T47D (cell line): ENCODE results near the gene FCHO1.
"Not testable (repeated sequence)": the region's sequence is repeated elsewhere in the genome, so short reads cannot be mapped to it uniquely, and the experiment has no call there.

ENCODE experiments used
- DNase-seq, 2 experiments: peaks; one replicate each; pipeline versions ENCODE4 v3.0.0 to v3.0.0-alpha.2; 2011 to 2012; ENCODE audit warnings: low read depth in 1 of 2, low spot score in 1 of 2
- JUND ChIP-seq: IDR thresholded peaks from 2 replicates; pipeline ENCODE4 v1.6.1; 2012; ENCODE audit warnings: low read depth
- in situ Hi-C: cut with HindIII; loops from 2 replicates; pipeline ENCODE4 v1.10.0; 2016; ENCODE audit warnings: low sequenced_read_pairs, low pct_unique_long_range_greater_than_20kb

FCHO1 gene

DNA sequence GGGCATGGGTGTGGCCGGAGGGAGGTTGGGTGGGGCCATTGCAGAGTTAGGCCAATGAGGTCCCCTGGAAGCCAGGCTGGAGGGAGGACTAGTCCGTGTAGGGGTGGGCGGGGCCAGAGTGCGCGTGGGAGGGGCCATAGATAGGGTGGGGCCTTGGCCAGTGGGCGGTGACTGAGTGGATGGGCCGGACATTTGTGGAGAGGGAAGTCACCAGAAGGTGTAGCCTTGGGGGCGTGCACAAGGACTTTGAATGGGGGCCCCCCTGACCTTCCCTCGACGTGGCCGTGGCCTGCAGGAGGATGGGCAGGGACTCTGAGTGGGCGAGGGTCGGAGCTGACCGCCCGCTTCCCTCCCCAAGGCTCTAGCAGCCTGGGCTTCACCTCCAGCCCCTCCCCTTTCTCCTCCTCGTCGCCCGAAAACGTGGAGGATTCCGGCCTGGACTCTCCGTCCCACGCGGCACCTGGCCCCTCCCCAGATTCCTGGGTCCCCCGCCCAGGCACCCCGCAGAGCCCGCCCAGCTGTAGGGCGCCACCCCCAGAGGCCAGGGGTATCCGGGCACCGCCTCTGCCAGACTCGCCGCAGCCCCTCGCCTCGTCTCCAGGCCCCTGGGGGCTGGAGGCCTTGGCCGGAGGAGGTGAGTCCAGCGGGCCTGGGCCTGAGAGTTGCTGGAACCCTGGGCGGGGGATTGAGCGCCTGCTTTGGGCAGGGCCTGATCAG, 27.1 kb downstream of the FCHO1 start:
- in situ Hi-C loops, result no loop called here
- TF ChIP-seq JUND, result no peak

GRCh38 chr19:17778968-17779929, 28.0 kb downstream of the FCHO1 start:
- TF ChIP-seq JUND, result no peak
- in situ Hi-C loops, result no loop called here
- DNase-seq, result peak; percentile 40 to 96

More for the DNA sequence above, 27.1 kb downstream of the FCHO1 start:
- peak; percentile 59 to 95 for DNase-seq

- no peak for TF ChIP-seq JUND
- DNase-seq, result no peak
- in situ Hi-C loops, result no loop called here
Measured at GRCh38 chr19:17780781-17781180, 29.5 kb downstream of the FCHO1 start.

- DNase-seq, in situ Hi-C loops: not testable (repeated sequence)
Measured at GRCh38 chr19:17783721-17784120, 32.4 kb downstream of the FCHO1 start.

DNA sequence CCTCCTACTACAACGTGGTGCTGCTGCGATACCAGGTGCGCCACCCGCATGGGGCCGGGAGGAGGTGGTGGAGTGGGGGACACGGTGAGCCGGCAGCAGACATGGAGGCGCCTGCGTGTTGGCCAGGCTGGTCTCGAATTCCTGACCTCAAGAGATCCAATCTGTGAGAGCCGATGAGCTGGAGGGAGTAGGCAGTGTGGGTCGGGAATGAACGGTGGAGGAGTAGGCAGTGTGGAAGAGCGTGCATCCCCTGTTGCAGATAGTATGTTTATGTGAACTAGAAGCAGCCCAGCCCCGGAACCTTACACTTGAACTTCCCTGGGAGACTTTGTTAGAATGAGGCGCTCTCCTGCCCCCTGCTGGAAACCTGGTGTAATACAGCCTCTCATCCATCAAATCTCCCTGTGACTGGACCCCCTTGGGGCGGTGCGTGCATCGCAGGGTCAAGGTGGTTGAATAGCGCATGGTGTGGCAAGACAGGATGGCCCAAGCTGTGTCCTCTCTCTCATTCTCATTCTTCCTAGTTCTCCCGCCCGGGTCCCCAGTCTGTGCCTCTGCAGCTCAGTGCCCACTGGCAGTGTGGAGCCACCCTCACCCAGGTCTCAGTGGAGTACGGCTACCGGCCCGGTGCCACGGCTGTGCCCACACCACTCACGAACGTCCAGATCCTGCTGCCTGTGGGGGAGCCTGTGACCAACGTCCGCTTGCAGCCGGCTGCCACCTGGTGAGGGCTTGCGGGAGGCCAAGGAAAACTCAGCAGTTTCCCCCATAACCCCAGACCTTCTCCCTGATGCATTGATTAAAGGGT, 33.1 kb downstream of the FCHO1 start:
- DNase-seq, result peak; percentile 43 to 68
- no peak for TF ChIP-seq JUND
- in situ Hi-C loops, result no loop called here

GRCh38 chr19:17787274-17787913, 36.1 kb downstream of the FCHO1 start:
- no peak for TF ChIP-seq JUND
- in situ Hi-C loops, result no loop called here
- no peak for DNase-seq

- no peak for TF ChIP-seq JUND
- DNase-seq, result no peak
- in situ Hi-C loops, result no loop called here
Measured at GRCh38 chr19:17788632-17789031, 37.4 kb downstream of the FCHO1 start.

DNA sequence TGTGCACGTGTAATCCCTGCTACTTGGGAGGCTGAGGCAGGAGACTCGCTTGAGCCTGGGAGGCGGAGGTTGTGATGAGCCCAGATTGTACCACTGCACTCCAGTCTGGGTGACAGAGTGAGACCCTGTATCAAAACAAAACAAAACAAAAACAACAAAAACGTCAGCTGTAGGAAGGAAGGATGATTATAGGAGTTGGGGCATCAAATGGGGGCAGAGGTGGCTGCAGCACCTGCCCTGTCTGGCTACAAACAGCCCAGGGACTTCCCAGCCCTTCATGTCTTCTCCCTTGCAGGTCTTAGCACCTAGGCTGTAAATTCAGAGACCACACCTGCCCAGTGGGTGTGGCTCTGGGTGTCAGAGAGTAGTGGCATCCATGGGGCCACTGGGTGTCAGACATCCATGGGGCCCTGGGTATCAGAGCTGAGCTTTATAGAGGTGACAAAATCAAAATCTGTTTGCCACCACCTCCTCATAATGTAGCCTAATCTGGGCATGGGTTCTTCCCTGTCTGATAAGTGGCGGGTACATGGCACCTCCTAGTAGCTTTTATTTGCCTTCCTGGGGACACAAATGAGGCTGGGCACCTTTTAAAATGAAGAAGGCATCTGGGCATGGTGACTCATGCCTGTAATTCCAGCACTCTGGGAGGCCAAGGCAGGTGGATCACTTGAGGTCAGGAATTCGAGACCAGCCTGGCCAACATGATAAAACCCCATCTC, 38.9 kb downstream of the FCHO1 start:
- no peak for TF ChIP-seq JUND
- no peak for DNase-seq
- in situ Hi-C loops, result no loop called here

- TF ChIP-seq JUND, result no peak
- in situ Hi-C loops, result no loop called here
- DNase-seq, result no peak
Measured at GRCh38 chr19:17794412-17794730, 43.1 kb downstream of the FCHO1 start.

GRCh38 chr19:17794731-17795494, 43.6 kb downstream of the FCHO1 start, which contains the start of gene B3GNT3:
Gene B3GNT3 (plus strand): TSS chr19:17795138. CDS start chr19:17807808, 12,670 bp downstream.
- no peak for TF ChIP-seq JUND
- DNase-seq, result peak in 1 of 2 experiments; percentile 76
- in situ Hi-C loops, result no loop called here

GRCh38 chr19:17795495-17795856, 44.2 kb downstream of the FCHO1 start:
- DNase-seq, result no peak
- TF ChIP-seq JUND, result no peak
- in situ Hi-C loops, result no loop called here
